HEK293T (cell line): ENCODE results near the gene NAP1L4.

Experiments
- CTCF ChIA-PET: fragments of 350-600 bp; formaldehyde crosslinking; extraction: SDS; loops from one replicate; lab custom pipeline; 2021; ENCODE audit warnings: antibody characterized with exemption, inconsistent platforms; lab: Yijun Ruan, JAX
- POLR2A ChIA-PET: fragments of 350-600 bp; formaldehyde crosslinking; extraction: SDS; loops from one replicate; lab custom pipeline; 2020; ENCODE audit warnings: antibody characterized with exemption, inconsistent platforms; lab: Yijun Ruan, JAX
- DNase-seq: peaks from one replicate; pipeline ENCODE4 v3.0.0; 2012; ENCODE audit warnings: mixed read lengths; ENCODE audit errors: extremely low spot score
- ARNT ChIP-seq: fragments of 450-650 bp; IDR thresholded peaks from 2 replicates; pipeline ENCODE4 v1.6.1; 2017; ENCODE audit warnings: mild to moderate bottlenecking
- BHLHE40 ChIP-seq: fragments of 450-650 bp; IDR thresholded peaks from 2 replicates; pipeline ENCODE4 v1.6.1; 2016; ENCODE audit warnings: mild to moderate bottlenecking, moderate library complexity, borderline replicate concordance
- CTBP1 ChIP-seq: fragments of 450-650 bp; IDR thresholded peaks from 2 replicates; pipeline ENCODE4 v1.6.1; 2016; ENCODE audit warnings: borderline replicate concordance
- ELF4 ChIP-seq: fragments of 450-650 bp; IDR thresholded peaks from 2 replicates; pipeline ENCODE4 v1.6.1; 2017; ENCODE audit warnings: antibody characterized with exemption
- FOXA1 ChIP-seq: fragments of 450-650 bp; IDR thresholded peaks from 2 replicates; pipeline ENCODE4 v1.6.1; 2016; ENCODE audit warnings: mild to moderate bottlenecking
- FOXK2 ChIP-seq: fragments of 450-650 bp; IDR thresholded peaks from 2 replicates; pipeline ENCODE4 v1.6.1; 2016; ENCODE audit warnings: mild to moderate bottlenecking
- FOXM1 ChIP-seq: fragments of 450-650 bp; IDR thresholded peaks from 2 replicates; pipeline ENCODE4 v1.6.1; 2017; ENCODE audit warnings: mild to moderate bottlenecking, borderline replicate concordance
- HDGF ChIP-seq: fragments of 450-650 bp; IDR thresholded peaks from 2 replicates; pipeline ENCODE4 v1.6.1; 2017; ENCODE audit warnings: antibody characterized with exemption, borderline replicate concordance
- L3MBTL2 ChIP-seq: fragments of 450-650 bp; conservative IDR thresholded peaks from 2 replicates; pipeline ENCODE4 v1.6.1; 2016; ENCODE audit warnings: mild to moderate bottlenecking
- LEF1 ChIP-seq: fragments of 450-650 bp; IDR thresholded peaks from 2 replicates; pipeline ENCODE4 v1.6.1; 2017; ENCODE audit warnings: mild to moderate bottlenecking, borderline replicate concordance
- NFRKB ChIP-seq: fragments of 450-650 bp; IDR thresholded peaks from 2 replicates; pipeline ENCODE4 v1.6.1; 2016; ENCODE audit warnings: mild to moderate bottlenecking, moderate library complexity
- PKNOX1 ChIP-seq: fragments of 450-650 bp; IDR thresholded peaks from 2 replicates; pipeline ENCODE4 v1.6.1; 2016
- SP1 ChIP-seq: fragments of 450-650 bp; IDR thresholded peaks from 2 replicates; pipeline ENCODE4 v1.6.1; 2017
- SUZ12 ChIP-seq: fragments of 450-650 bp; IDR thresholded peaks from 2 replicates; pipeline ENCODE4 v1.6.1; 2016; ENCODE audit warnings: mild to moderate bottlenecking
- TARDBP ChIP-seq: fragments of 450-650 bp; IDR thresholded peaks from 2 replicates; pipeline ENCODE4 v1.6.1; 2016
- ZNF384 ChIP-seq: fragments of 450-650 bp; IDR thresholded peaks from 2 replicates; pipeline ENCODE4 v1.6.1; 2016

NAP1L4 gene

GRCh38 chr11:2958251-2958650, 33.9 kb downstream of the NAP1L4 start:
- ChIA-PET POLR2A (no interaction called here), CTCF (no interaction called here)
- TF ChIP-seq ZNF384 (no peak), SUZ12 (no peak), ELF4 (no peak), NFRKB (no peak), ARNT (no peak), BHLHE40 (no peak), TARDBP (no peak), LEF1 (no peak), L3MBTL2 (no peak), FOXM1 (no peak), PKNOX1 (no peak), FOXK2 (no peak), FOXA1 (no peak), CTBP1 (no peak), HDGF (no peak), SP1 (no peak)
- DNase-seq = no peak

GRCh38 chr11:2955906-2956476, 36.1 kb downstream of the NAP1L4 start:
- ChIA-PET POLR2A (no interaction called here), CTCF (interaction anchor here (0.7 kb wide), 2 partner anchors 11 to 136 kb away, joined by 3 read pairs; no protein-coding TSS in a partner anchor)
- DNase-seq = no peak
- no peak for TF ChIP-seq NFRKB
- no peak for TF ChIP-seq SUZ12
- TF ChIP-seq L3MBTL2 = no peak
- TF ChIP-seq SP1 = no peak
- no peak for TF ChIP-seq HDGF
- no peak for TF ChIP-seq ZNF384
- no peak for TF ChIP-seq FOXK2
- no peak for TF ChIP-seq ELF4
- no peak for TF ChIP-seq PKNOX1
- TF ChIP-seq BHLHE40 = no peak
- no peak for TF ChIP-seq TARDBP
- TF ChIP-seq LEF1 = no peak
- no peak for TF ChIP-seq CTBP1
- TF ChIP-seq FOXA1 = no peak
- no peak for TF ChIP-seq FOXM1
- no peak for TF ChIP-seq ARNT

GRCh38 chr11:2954263-2954662, 37.9 kb downstream of the NAP1L4 start:
- TF ChIP-seq FOXK2 = no peak
- POLR2A ChIA-PET = no interaction called here
- DNase-seq = no peak
- CTCF ChIA-PET = no interaction called here

GRCh38 chr11:2952290-2952689, 39.8 kb downstream of the NAP1L4 start:
- CTCF ChIA-PET = no interaction called here
- TF ChIP-seq TARDBP (no peak), HDGF (no peak), BHLHE40 (no peak), CTBP1 (no peak), FOXA1 (no peak), ARNT (no peak), SUZ12 (no peak), SP1 (no peak), NFRKB (no peak), FOXK2 (no peak), L3MBTL2 (no peak), PKNOX1 (no peak), FOXM1 (no peak), ELF4 (no peak), ZNF384 (no peak), LEF1 (no peak)
- no peak for DNase-seq
- POLR2A ChIA-PET = no interaction called here

GRCh38 chr11:2951231-2952110, 40.7 kb downstream of the NAP1L4 start:
- DNase-seq = no peak

More at GRCh38 chr11:2951231-2952110, 40.7 kb downstream of the NAP1L4 start:
- ChIA-PET CTCF (no interaction called here), POLR2A (no interaction called here)
- TF ChIP-seq LEF1 (no peak), ZNF384 (no peak), HDGF (no peak), FOXA1 (no peak), L3MBTL2 (no peak), TARDBP (no peak), PKNOX1 (no peak), NFRKB (no peak), FOXM1 (no peak), ARNT (no peak), CTBP1 (no peak), SUZ12 (no peak), SP1 (no peak), ELF4 (no peak), BHLHE40 (no peak)
